ENCODE measurements around the gene PCYT2. TPM values are rescaled to one million over a fixed set of nuclear protein-coding genes. Genes with fewer than 3 reads are reported as not detected.

Gene PCYT2
- total and polyA plus RNA-seq, 10 of the 15 experiments (the other 5 are each of a cell fraction or from before 2014, with no cell fraction given) = 0.63 to 72.0 (median 45.0) TPM

GRCh38 chr17:81917565-81918332, 6.5 kb upstream of the PCYT2 start, which contains the start of gene SIRT7 (continued):
- TF ChIP-seq HCFC1 (IDR thresholded peaks at IDR 0.05; ENCODE audit: low read length) (no peak), ZSCAN29 (IDR thresholded peaks at IDR 0.05) (peak; percentile 91), LARP7 (IDR thresholded peaks at IDR 0.05) (peak; percentile 98; the same call in 1 of the 2 replicates), POLR2AphosphoS5 (IDR thresholded peaks at IDR 0.05; ENCODE audit: low read length) (peak; percentile 83), GATAD2B (conservative IDR thresholded peaks at IDR 0.05; ENCODE audit: low read depth) (peak; percentile 96), SPI1 (IDR thresholded peaks at IDR 0.05; ENCODE audit: borderline replicate concordance, insufficient read depth, low read depth, low read length) (no peak), SP1 (IDR thresholded peaks at IDR 0.05; ENCODE audit: low read depth, low read length) (no peak), NRF1 (conservative IDR thresholded peaks at IDR 0.05; ENCODE audit: low read depth, low read length) (peak; percentile 67)

DNA sequence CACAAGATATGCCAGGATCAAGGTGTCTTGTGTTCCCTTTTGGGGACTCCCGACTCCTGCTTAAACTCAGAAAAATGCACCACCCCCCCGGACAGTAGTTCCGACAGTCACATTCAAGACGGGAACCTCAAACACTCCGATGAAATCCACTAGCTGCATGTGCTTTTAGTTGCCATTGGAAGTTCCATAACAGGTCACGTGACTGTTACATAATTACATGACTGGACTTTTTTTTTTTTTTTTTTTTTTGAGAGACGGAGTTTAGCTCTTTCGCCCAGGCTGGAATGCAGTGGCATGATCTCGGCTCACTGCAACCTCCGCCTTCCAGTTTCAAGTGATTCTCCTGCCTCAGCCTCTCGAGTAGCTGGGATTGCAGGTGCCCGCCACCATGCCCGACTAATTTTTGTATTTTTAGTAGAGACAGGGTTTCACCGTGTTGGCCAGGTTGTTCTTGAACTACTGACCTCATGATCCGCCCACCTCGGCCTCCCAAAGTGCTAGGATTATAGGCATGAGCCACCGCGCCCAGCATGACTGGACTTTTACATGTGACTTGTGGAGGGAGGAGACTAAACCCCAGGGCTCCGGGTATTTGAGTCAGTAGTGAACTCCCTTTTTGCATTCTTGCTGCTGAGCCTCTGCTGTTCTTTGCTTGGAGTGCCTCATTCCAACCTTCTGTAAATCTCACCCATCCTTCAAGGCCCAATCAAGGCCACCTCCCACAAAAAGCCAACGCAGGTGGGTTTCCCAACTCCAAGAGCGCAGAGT, 5.2 kb upstream of the PCYT2 start:
- ATAC-seq (no peak), FAIRE-seq (no peak), DNase-seq (ENCODE audit: low read depth, low spot score) (no peak)
- Histone ChIP-seq H3K9me3 (replicated peaks; ENCODE audit: control insufficient read depth, insufficient read depth, low read length) (no peaks in the 10 kb centered on the region), H3K36me3 (ENCODE audit: control insufficient read depth in 2 of 2, insufficient read depth in 2 of 2, low read length in 1 of 2) (peaks cover 14 to 30% of the 10 kb centered on the region in 2 experiments), H3K27me3 (replicated peaks in 1 of 2; ENCODE audit: control insufficient read depth in 2 of 2, insufficient read depth in 2 of 2, low read length in 1 of 2) (no peaks in the 10 kb centered on the region), H3K4me1 (ENCODE audit: control insufficient read depth, insufficient read depth, low read length) (peaks cover 6% of the 10 kb centered on the region), H2AFZ (ENCODE audit: control insufficient read depth, low read depth, low read length) (no peak overlapping the region), H3K4me3 (peak overlapping the region; percentile 96), H3K27ac (ENCODE audit: control insufficient read depth, insufficient read depth) (no peak overlapping the region), H3K79me2 (ENCODE audit: control insufficient read depth, insufficient read depth, low read length) (peaks cover 24% of the 10 kb centered on the region), H3K9ac (ENCODE audit: control insufficient read depth, insufficient read depth, low read length) (peak overlapping the region; percentile 83), H3K4me2 (ENCODE audit: control insufficient read depth, insufficient read depth) (peak overlapping the region; percentile 88), H4K20me1 (ENCODE audit: control insufficient read depth, insufficient read depth) (no peaks in the 10 kb centered on the region)
- RAD21 ChIA-PET (ENCODE audit: unreplicated experiment) = interaction anchor here (1.4 to 1.6 kb wide), 2 partner anchors 44 to 47 kb away, joined by 4 to 8 read pairs; no protein-coding TSS in a partner anchor
- no TSS peak for BruUV-seq (replicated peaks)
- in situ Hi-C loops (cut with MboI) (no loop called here), intact Hi-C loops (cut with micrococcal nuclease; ENCODE audit: unreplicated experiment) (no loop called here)
- CTCF ChIA-PET = interaction anchor here (1.0 to 2.0 kb wide), 6 partner anchors 9 to 105 kb away, joined by 3 to 6 read pairs (median 4); partner anchors contain the start of gene MAFG
- POLR2A ChIA-PET = interaction anchor here (0.6 to 1.6 kb wide), 9 partner anchors 10 to 376 kb away, joined by 3 to 8 read pairs (median 5); partner anchors contain the start of gene MAFG
- SMC1A ChIA-PET (ENCODE audit: uncharacterized antibody, unreplicated experiment) = interaction anchor here (0.9 to 1.3 kb wide), 2 partner anchors 11 to 20 kb away, joined by 4 to 6 read pairs; partner anchors contain the start of gene MAFG
- WGBS (ENCODE audit: insufficient coverage, insufficient replicate concordance, low lambda C conversion rate, missing lambda C conversion rate) = 78% methylated on average over 21 of the region's 21 CpGs
- TF ChIP-seq POU2F2 (IDR thresholded peaks at IDR 0.05; ENCODE audit: borderline replicate concordance, low read depth, low read length) (no peak), RELA (IDR thresholded peaks at IDR 0.05; ENCODE audit: borderline replicate concordance, partially characterized antibody) (no peak), NFYB (IDR thresholded peaks at IDR 0.05; ENCODE audit: insufficient read depth, low read depth, low read length) (no peak), POLR2AphosphoS2 (IDR thresholded peaks at IDR 0.05; ENCODE audit: low read depth, low read length) (no peak), USF1 (IDR thresholded peaks at IDR 0.05; ENCODE audit: borderline replicate concordance, extremely low read length, insufficient read depth, low read depth, low read length) (no peak)
- TF ChIP-seq, protein P1, sequence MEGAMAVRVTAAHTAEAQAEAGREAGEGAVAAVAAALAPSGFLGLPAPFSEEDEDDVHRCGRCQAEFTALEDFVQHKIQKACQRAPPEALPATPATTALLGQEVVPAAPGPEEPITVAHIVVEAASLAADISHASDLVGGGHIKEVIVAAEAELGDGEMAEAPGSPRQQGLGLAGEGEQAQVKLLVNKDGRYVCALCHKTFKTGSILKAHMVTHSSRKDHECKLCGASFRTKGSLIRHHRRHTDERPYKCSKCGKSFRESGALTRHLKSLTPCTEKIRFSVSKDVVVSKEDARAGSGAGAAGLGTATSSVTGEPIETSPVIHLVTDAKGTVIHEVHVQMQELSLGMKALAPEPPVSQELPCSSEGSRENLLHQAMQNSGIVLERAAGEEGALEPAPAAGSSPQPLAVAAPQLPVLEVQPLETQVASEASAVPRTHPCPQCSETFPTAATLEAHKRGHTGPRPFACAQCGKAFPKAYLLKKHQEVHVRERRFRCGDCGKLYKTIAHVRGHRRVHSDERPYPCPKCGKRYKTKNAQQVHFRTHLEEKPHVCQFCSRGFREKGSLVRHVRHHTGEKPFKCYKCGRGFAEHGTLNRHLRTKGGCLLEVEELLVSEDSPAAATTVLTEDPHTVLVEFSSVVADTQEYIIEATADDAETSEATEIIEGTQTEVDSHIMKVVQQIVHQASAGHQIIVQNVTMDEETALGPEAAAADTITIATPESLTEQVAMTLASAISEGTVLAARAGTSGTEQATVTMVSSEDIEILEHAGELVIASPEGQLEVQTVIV (IDR thresholded peaks at IDR 0.05; ENCODE audit: borderline replicate concordance, partially characterized antibody) = no peak
- TF ChIP-seq, protein P2, sequence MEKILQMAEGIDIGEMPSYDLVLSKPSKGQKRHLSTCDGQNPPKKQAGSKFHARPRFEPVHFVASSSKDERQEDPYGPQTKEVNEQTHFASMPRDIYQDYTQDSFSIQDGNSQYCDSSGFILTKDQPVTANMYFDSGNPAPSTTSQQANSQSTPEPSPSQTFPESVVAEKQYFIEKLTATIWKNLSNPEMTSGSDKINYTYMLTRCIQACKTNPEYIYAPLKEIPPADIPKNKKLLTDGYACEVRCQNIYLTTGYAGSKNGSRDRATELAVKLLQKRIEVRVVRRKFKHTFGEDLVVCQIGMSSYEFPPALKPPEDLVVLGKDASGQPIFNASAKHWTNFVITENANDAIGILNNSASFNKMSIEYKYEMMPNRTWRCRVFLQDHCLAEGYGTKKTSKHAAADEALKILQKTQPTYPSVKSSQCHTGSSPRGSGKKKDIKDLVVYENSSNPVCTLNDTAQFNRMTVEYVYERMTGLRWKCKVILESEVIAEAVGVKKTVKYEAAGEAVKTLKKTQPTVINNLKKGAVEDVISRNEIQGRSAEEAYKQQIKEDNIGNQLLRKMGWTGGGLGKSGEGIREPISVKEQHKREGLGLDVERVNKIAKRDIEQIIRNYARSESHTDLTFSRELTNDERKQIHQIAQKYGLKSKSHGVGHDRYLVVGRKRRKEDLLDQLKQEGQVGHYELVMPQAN (conservative IDR thresholded peaks at IDR 0.05) = no peak

All from GM12878 (cell line).